B cell (primary cell): Measurements from ENCODE around the gene SNTN.

ENCODE experiments used
- CTCF ChIP-seq: fragments of 200-600 bp; IDR thresholded peaks from one replicate; pipeline ENCODE4 v1.8.0; 2022; ENCODE audit warnings: antibody characterized with exemption, mild to moderate bottlenecking
- EZH2 ChIP-seq: IDR thresholded peaks from 2 replicates; pipeline ENCODE4 v1.6.1; 2012; ENCODE audit warnings: borderline replicate concordance, low read depth, mild to moderate bottlenecking, moderate library complexity, low read length; ENCODE audit not compliant: insufficient read depth, poor library complexity, severe bottlenecking

- TF ChIP-seq EZH2 (no peak), CTCF (no peak)
Observed at GRCh38 chr3:63607716-63608115, 44.8 kb upstream of the SNTN start.
